K562 (cell line): ENCODE results near the gene ZNF575. TPM values are rescaled to one million over a fixed set of nuclear protein-coding genes. Genes with fewer than 3 reads are reported as not detected.

Experiments used
- ATAC-seq: fragments of 200-7000 bp; cut with Tn5 transposase; 3 replicates; pipeline ENCODE4 v1.9.1; 2020; ENCODE audit warnings: moderate library complexity
- BruUV-seq: library from RNA; stranded (reverse); fragments of 400-500 nt; replicated peaks from 2 replicates; lab custom pipeline; 2021; lab: Mats Ljungman, UMichigan
- CTCF ChIA-PET: fragments of 300-600 bp; formaldehyde crosslinking; extraction: SDS; loops from one replicate; lab custom pipeline; 2021; ENCODE audit warnings: low intra/inter-chr PET ratio; lab: Yijun Ruan, JAX
- POLR2A ChIA-PET: fragments of 300-600, 350-650 bp; sonication (Branson Sonifier 250); formaldehyde crosslinking; extraction: SDS; loops from one replicate; lab custom pipeline; 2021; ENCODE audit warnings: antibody characterized with exemption, inconsistent platforms; lab: Yijun Ruan, JAX
- DNase-seq, 4 experiments: peaks; one replicate each; pipeline versions ENCODE4 v3.0.0 to v3.0.0-alpha.2; 2011 to 2018; ENCODE audit warnings: low spot score in 3 of 4, mixed read lengths in 3 of 4; ENCODE audit errors: extremely low read depth in 1 of 4
- FAIRE-seq: peaks from 2 replicates; lab custom pipeline; 2011; peaks lifted over from hg19 to GRCh38; lab: Jason Lieb, UNC
- H2AFZ ChIP-seq: 2 replicates; pipeline ENCODE4 v1.6.0; 2011; ENCODE audit warnings: low read depth, low read length, control low read depth, inconsistent platforms
- H3K27ac ChIP-seq: fragments of 200-600 bp; 3 replicates; pipeline ENCODE4 v1.8.0; 2011; ENCODE audit warnings: low read depth, mild to moderate bottlenecking, control low read depth, inconsistent platforms, low read length, moderate library complexity, mixed read lengths; ENCODE audit errors: extremely low read depth
- H3K27me3 ChIP-seq, 2 experiments: fragments of 300-600 bp in 1 of 2; 2 replicates in 1 of 2; 3 replicates in 1 of 2; pipeline versions ENCODE4 v1.6.0 to v1.8.0; 2011; ENCODE audit warnings: inconsistent platforms in 2 of 2, low read length in 2 of 2, mild to moderate bottlenecking in 1 of 2, mixed read lengths in 1 of 2, moderate library complexity in 1 of 2; ENCODE audit not compliant: control insufficient read depth in 2 of 2, insufficient read depth in 2 of 2
- H3K36me3 ChIP-seq: fragments of 300-600 bp; 3 replicates; pipeline ENCODE4 v1.8.0; 2011; ENCODE audit warnings: mild to moderate bottlenecking, low read length, inconsistent platforms; ENCODE audit not compliant: control insufficient read depth, insufficient read depth
- H3K4me1 ChIP-seq, 2 experiments: fragments of 200-600 bp in 1 of 2; replicated peaks in 1 of 2; 2 replicates in 1 of 2; 3 replicates in 1 of 2; pipeline versions ENCODE4 v1.5.1 to v1.8.0; 2011; ENCODE audit warnings: inconsistent platforms in 2 of 2, low read length in 2 of 2, mild to moderate bottlenecking in 1 of 2, mixed read lengths in 1 of 2, moderate library complexity in 1 of 2; ENCODE audit not compliant: control insufficient read depth in 2 of 2, insufficient read depth in 2 of 2
- H3K4me2 ChIP-seq: 2 replicates; pipeline ENCODE4 v1.6.1; 2011; ENCODE audit warnings: low read length, control low read depth, inconsistent platforms, mixed read lengths; ENCODE audit not compliant: insufficient read depth
- H3K4me3 ChIP-seq: fragments of 200-600 bp; sonication (generic), shearing (Covaris generic); 2 replicates; pipeline ENCODE4 v1.5.1; 2016; ENCODE audit warnings: control low read depth, inconsistent platforms
- H3K79me2 ChIP-seq: fragments of 200-600 bp; 3 replicates; pipeline ENCODE4 v1.8.0; 2011; ENCODE audit warnings: low read length, inconsistent platforms; ENCODE audit not compliant: control insufficient read depth, insufficient read depth
- H3K9ac ChIP-seq, 2 experiments: 2 replicates each; pipeline versions ENCODE4 v1.6.0 to v1.6.1; 2011; ENCODE audit warnings: low read depth in 2 of 2, low read length in 2 of 2, control low read depth in 1 of 2, inconsistent platforms in 1 of 2, mild to moderate bottlenecking in 1 of 2, mixed read lengths in 1 of 2; ENCODE audit not compliant: insufficient read depth in 1 of 2
- H3K9me1 ChIP-seq: one replicate; pipeline ENCODE4 v1.6.0; 2011; ENCODE audit warnings: inconsistent platforms, mild to moderate bottlenecking, low read length, moderate library complexity; ENCODE audit not compliant: control insufficient read depth, insufficient read depth
- H3K9me3 ChIP-seq: replicated peaks from 2 replicates; pipeline ENCODE4 v1.5.1; 2011; ENCODE audit warnings: low read depth, low read length, inconsistent platforms; ENCODE audit not compliant: control insufficient read depth, insufficient read depth
- H4K20me1 ChIP-seq: replicated peaks from 2 replicates; pipeline ENCODE4 v1.6.1; 2011; ENCODE audit warnings: low read length, inconsistent platforms, mixed read lengths; ENCODE audit not compliant: control insufficient read depth, insufficient read depth
- ATF7 ChIP-seq: fragments of 450-650 bp; IDR thresholded peaks from 2 replicates; pipeline ENCODE4 v1.7.1; 2014; ENCODE audit warnings: mild to moderate bottlenecking, moderate library complexity
- ELF1 ChIP-seq: fragments of 200-800 bp; sonication (Bioruptor generic); IDR thresholded peaks from 2 replicates; pipeline ENCODE4 v1.6.1; 2016; ENCODE audit warnings: missing genetic modification characterization, missing compliant biosample characterization
- GTF2F1 ChIP-seq: IDR thresholded peaks from 2 replicates; pipeline ENCODE4 v1.6.1; 2011; ENCODE audit warnings: low read depth, low read length, improper control_type of control experiment
- KDM1A ChIP-seq, 2 experiments: fragments of 450-650 bp; IDR thresholded peaks; 2 replicates each; pipeline ENCODE4 v1.6.1; 2016; ENCODE audit warnings: mild to moderate bottlenecking in 2 of 2
- MBD2 ChIP-seq: sonication (generic); IDR thresholded peaks from 2 replicates; pipeline ENCODE4 v1.6.1; 2016; ENCODE audit warnings: low read depth, borderline replicate concordance
- MCM2 ChIP-seq: fragments of 450-650 bp; IDR thresholded peaks from 2 replicates; pipeline ENCODE4 v1.6.1; 2017; ENCODE audit warnings: low read depth, mild to moderate bottlenecking
- MCM3 ChIP-seq: fragments of 450-650 bp; IDR thresholded peaks from 2 replicates; pipeline ENCODE4 v1.6.1; 2016
- MIER1 ChIP-seq: fragments of 450-650 bp; IDR thresholded peaks from 2 replicates; pipeline ENCODE4 v1.6.1; 2016; ENCODE audit warnings: antibody characterized with exemption, mild to moderate bottlenecking, low read depth
- NR2C1 ChIP-seq, 2 experiments: fragments of 450-650 bp; IDR thresholded peaks; 2 replicates each; pipeline ENCODE4 v1.6.1; 2017; ENCODE audit warnings: mild to moderate bottlenecking in 2 of 2, antibody characterized with exemption in 1 of 2, inconsistent platforms in 1 of 2, missing compliant biosample characterization in 1 of 2, missing genetic modification characterization in 1 of 2
- SRSF7 ChIP-seq: fragments of 200-400 bp; formaldehyde crosslinking; optimal IDR thresholded peaks from 2 replicates; pipeline ENCODE3; 2017; ENCODE audit warnings: mild to moderate bottlenecking, low read depth, low read length
- TBL1XR1 ChIP-seq, 2 experiments: IDR thresholded peaks; 2 replicates each; pipeline ENCODE4 v1.6.1; 2012; ENCODE audit warnings: improper control_type of control experiment in 2 of 2, low read length in 2 of 2, mild to moderate bottlenecking in 1 of 2
- ZNF146 ChIP-seq: IDR thresholded peaks from one replicate; pipeline ENCODE4 v1.6.1; 2018; ENCODE audit warnings: missing compliant biosample characterization; ENCODE audit not compliant: unreplicated experiment
- ZNF263 ChIP-seq: sonication (generic); formaldehyde crosslinking; IDR thresholded peaks from 2 replicates; pipeline ENCODE4 v1.8.0; 2022; ENCODE audit warnings: mild to moderate bottlenecking, missing genetic modification reagents, borderline replicate concordance
- ZNF695 ChIP-seq: fragments of 450-650 bp; formaldehyde crosslinking; IDR thresholded peaks from 2 replicates; pipeline ENCODE4 v1.4.0; 2020; ENCODE audit warnings: mild to moderate bottlenecking, moderate library complexity
- ZSCAN29 ChIP-seq: fragments of 450-650 bp; IDR thresholded peaks from 2 replicates; pipeline ENCODE4 v1.6.1; 2017
- WGBS: fragments of 100-300 bp; shearing (Covaris generic); methylation state at CpG from one replicate; pipeline ENCODE4 v1.1.6; 2016; ENCODE audit warnings: low coverage, mixed read lengths; ENCODE audit not compliant: insufficient coverage; ENCODE audit errors: missing lambda C conversion rate; 5-methylcytosine and 5-hydroxymethylcytosine counted together
- in situ Hi-C: fragments of 300-500 bp; cut with MboI; formaldehyde crosslinking; loops from 4 replicates; pipeline ENCODE4 v1.15.0; 2018; ENCODE audit warnings: inconsistent platforms, mixed read lengths
- intact Hi-C: fragments of 100-400 bp; cut with micrococcal nuclease; formaldehyde crosslinking; loops from 2 replicates; pipeline ENCODE4 v1.14.2; 2022
- polyA plus RNA-seq, 8 experiments: library from polyadenylated mRNA; depleted of rRNA in 4 of 8; stranded (reverse) in 5 of 8; unstranded in 3 of 8; fragments of >200 nt; fragmentation: Nextera tagmentation in 2 of 8; fragmentation: Illumina TruSeq in 1 of 8; extraction: Ambion mirVana in 2 of 8; extraction: Trizol in 1 of 8; gene quantifications; 2 replicates each; pipeline versions ENCODE4 v1.2.1 to v1.2.3, GENCODE V29; 2011 to 2014; ENCODE audit warnings: inconsistent platforms in 1 of 8, missing spikeins in 1 of 8
- total RNA-seq, 7 experiments: library from RNA; depleted of rRNA in 6 of 7; stranded (reverse); fragments of >200 nt in 6 of 7; fragmentation: Illumina TruSeq in 2 of 7; extraction: Trizol in 2 of 7; gene quantifications; 2 replicates each; pipeline versions ENCODE4 v1.2.1 to v1.2.3, GENCODE V29; 2011 to 2021; ENCODE audit warnings: low replicate concordance in 1 of 7
- TF ChIP-seq, protein P1 (sequence below): fragments of 250-450 bp; sonication (Bioruptor Pico); IDR thresholded peaks from 2 replicates; pipeline ENCODE4 v1.8.0; 2021; ENCODE audit warnings: mild to moderate bottlenecking, moderate library complexity
- TF ChIP-seq, protein P2 (sequence below): fragments of 250-450 bp; sonication (Bioruptor Pico); IDR thresholded peaks from 2 replicates; pipeline ENCODE4 v1.8.0; 2021; ENCODE audit warnings: moderate library complexity, mild to moderate bottlenecking, inconsistent platforms
- TF ChIP-seq, protein P3 (sequence below): fragments of 250-450 bp; sonication (Bioruptor Pico); IDR thresholded peaks from 2 replicates; pipeline ENCODE4 v1.4.0; 2020; ENCODE audit warnings: borderline replicate concordance

Gene ZNF575
- total and polyA plus RNA-seq, 9 of the 15 experiments (the other 6 are each of a cell fraction or from before 2014, with no cell fraction given), result 0.20 to 0.98 (median 0.32) TPM; not detected in 6

DNA sequence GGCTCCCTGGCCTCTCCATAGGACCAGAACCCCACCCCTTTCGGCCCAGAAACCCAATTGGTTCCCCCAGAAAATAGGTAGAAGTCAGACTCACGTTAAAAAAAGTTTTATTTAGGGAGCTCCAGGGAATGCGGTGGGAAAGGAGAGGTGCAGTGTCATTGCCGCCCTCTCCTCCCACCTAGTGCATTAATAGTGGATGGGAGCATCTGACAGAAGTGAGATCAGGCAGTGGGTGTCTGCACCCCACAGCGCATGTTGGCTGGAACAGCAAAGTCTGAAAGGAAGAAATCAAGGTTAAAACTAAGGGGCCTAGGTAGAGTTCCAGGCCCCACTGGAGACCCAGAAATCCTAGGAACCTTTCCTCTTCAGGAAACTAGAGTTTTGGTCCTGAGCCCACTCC lies 26.4 kb upstream of the ZNF575 start:
- H3K27me3 ChIP-seq, result no peaks in the 10 kb centered on the region
- TF ChIP-seq ZNF263 (CRISPR knock-in tag) (no peak), SRSF7 (no peak), TBL1XR1 (IDR thresholded peaks at IDR 0.05; ENCODE audit: low read length in 2 of 2) (no peak), ZSCAN29 (no peak), NR2C1 (IDR thresholded peaks at IDR 0.05) (no peak), NR2C1 (tag; IDR thresholded peaks at IDR 0.05) (no peak), MCM3 (no peak), GTF2F1 (no peak), ZNF695 (CRISPR knock-in tag) (no peak), MBD2 (no peak), KDM1A (IDR thresholded peaks at IDR 0.05) (no peak), MCM2 (no peak), ELF1 (no peak), MIER1 (no peak), ATF7 (no peak), ZNF146 (no peak)
- TF ChIP-seq, protein P1, sequence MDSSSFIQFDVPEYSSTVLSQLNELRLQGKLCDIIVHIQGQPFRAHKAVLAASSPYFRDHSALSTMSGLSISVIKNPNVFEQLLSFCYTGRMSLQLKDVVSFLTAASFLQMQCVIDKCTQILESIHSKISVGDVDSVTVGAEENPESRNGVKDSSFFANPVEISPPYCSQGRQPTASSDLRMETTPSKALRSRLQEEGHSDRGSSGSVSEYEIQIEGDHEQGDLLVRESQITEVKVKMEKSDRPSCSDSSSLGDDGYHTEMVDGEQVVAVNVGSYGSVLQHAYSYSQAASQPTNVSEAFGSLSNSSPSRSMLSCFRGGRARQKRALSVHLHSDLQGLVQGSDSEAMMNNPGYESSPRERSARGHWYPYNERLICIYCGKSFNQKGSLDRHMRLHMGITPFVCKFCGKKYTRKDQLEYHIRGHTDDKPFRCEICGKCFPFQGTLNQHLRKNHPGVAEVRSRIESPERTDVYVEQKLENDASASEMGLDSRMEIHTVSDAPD (CRISPR knock-in tag), result no peak
- TF ChIP-seq, protein P2, sequence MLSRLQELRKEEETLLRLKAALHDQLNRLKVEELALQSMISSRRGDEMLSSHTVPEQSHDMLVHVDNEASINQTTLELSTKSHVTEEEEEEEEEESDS (CRISPR knock-in tag), result no peak
- TF ChIP-seq, protein P3, sequence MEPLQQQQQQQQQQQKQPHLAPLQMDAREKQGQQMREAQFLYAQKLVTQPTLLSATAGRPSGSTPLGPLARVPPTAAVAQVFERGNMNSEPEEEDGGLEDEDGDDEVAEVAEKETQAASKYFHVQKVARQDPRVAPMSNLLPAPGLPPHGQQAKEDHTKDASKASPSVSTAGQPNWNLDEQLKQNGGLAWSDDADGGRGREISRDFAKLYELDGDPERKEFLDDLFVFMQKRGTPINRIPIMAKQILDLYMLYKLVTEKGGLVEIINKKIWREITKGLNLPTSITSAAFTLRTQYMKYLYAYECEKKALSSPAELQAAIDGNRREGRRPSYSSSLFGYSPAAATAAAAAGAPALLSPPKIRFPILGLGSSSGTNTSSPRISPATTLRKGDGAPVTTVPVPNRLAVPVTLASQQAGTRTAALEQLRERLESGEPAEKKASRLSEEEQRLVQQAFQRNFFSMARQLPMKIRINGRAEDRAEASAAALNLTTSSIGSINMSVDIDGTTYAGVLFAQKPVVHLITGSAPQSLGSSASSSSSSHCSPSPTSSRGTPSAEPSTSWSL (CRISPR knock-in tag), result no peak
- H4K20me1 ChIP-seq, result no peaks in the 10 kb centered on the region
- no peak overlapping the region for H3K27ac ChIP-seq
- FAIRE-seq (no peak), DNase-seq (no peak), ATAC-seq (no peak)
- H3K4me2 ChIP-seq, result no peak overlapping the region
- ChIA-PET CTCF (interaction anchor here (1.1 kb wide), 1 partner anchor 260 kb away, joined by 3 read pairs; no protein-coding TSS in a partner anchor), POLR2A (no interaction called here)
- peaks cover 21 to 30% of the 10 kb centered on the region in 2 experiments for H3K4me1 ChIP-seq
- H3K9me3 ChIP-seq, result no peaks in the 10 kb centered on the region
- H3K9ac ChIP-seq, result no peak overlapping the region
- no peak overlapping the region for H3K4me3 ChIP-seq
- in situ Hi-C loops (no loop called here), intact Hi-C loops (no loop called here)
- no peaks in the 10 kb centered on the region for H3K9me1 ChIP-seq
- BruUV-seq, result no TSS peak
- H3K36me3 ChIP-seq, result 0 out of 3 replicates have a peak, but pooled peaks cover 2% of the 10 kb centered on the region
- no peaks in the 10 kb centered on the region for H3K79me2 ChIP-seq
- H2AFZ ChIP-seq, result no peak overlapping the region
- WGBS, result 83% methylated on average over 3 of the region's 5 CpGs
